H1 (cell line): ENCODE results near the gene PARG. TPM values are rescaled to one million over a fixed set of nuclear protein-coding genes. Genes with fewer than 3 reads are reported as not detected.
"Not testable (repeated sequence)": the region's sequence is repeated elsewhere in the genome, so short reads cannot be mapped to it uniquely, and the experiment has no call there.

Source experiments
- CTCF ChIA-PET: fragments of 300-600 bp; sonication (Branson Sonifier 250); formaldehyde crosslinking; loops from one replicate; lab custom pipeline; 2021; ENCODE audit not compliant: partially characterized antibody; lab: Charles Lee
- POLR2A ChIA-PET: fragments of 300-600 bp; sonication (Branson Sonifier 250); formaldehyde crosslinking; loops from one replicate; lab custom pipeline; 2021; ENCODE audit warnings: inconsistent platforms; ENCODE audit not compliant: partially characterized antibody; lab: Charles Lee
- DNase-seq, 2 experiments: peaks; one replicate each; pipeline versions ENCODE4 v3.0.0 to v3.0.0-alpha.2; 2010 to 2022; ENCODE audit warnings: low spot score in 2 of 2, low read depth in 1 of 2, mixed read lengths in 1 of 2
- FAIRE-seq: peaks from 2 replicates; lab custom pipeline; 2011; peaks lifted over from hg19 to GRCh38; lab: Jason Lieb, UNC
- H2AFZ ChIP-seq: 2 replicates; pipeline ENCODE4 v1.8.1; 2012; ENCODE audit warnings: low read length, inconsistent platforms
- H2AK5ac ChIP-seq: 2 replicates; pipeline ENCODE4 v1.6.1; 2013; ENCODE audit warnings: low read depth, low read length
- H2BK120ac ChIP-seq: replicated peaks from 2 replicates; pipeline ENCODE3; 2013; ENCODE audit warnings: low read depth, low read length, inconsistent platforms
- H2BK12ac ChIP-seq: 2 replicates; pipeline ENCODE4 v1.6.1; 2013; ENCODE audit warnings: low read depth, low read length
- H2BK15ac ChIP-seq: 2 replicates; pipeline ENCODE4 v1.6.1; 2013; ENCODE audit warnings: low read length
- H2BK20ac ChIP-seq: 2 replicates; pipeline ENCODE4 v1.6.1; 2013; ENCODE audit warnings: low read length
- H2BK5ac ChIP-seq: 2 replicates; pipeline ENCODE4 v1.6.1; 2013; ENCODE audit warnings: low read depth, low read length
- H3K14ac ChIP-seq: 2 replicates; pipeline ENCODE4 v1.6.1; 2013; ENCODE audit warnings: inconsistent platforms; ENCODE audit not compliant: insufficient read length
- H3K18ac ChIP-seq: 2 replicates; pipeline ENCODE4 v1.6.1; 2013; ENCODE audit warnings: low read length; ENCODE audit errors: extremely low read depth
- H3K23ac ChIP-seq: 2 replicates; pipeline ENCODE4 v1.6.1; 2013; ENCODE audit warnings: inconsistent platforms; ENCODE audit not compliant: insufficient read length
- H3K23me2 ChIP-seq: 2 replicates; pipeline ENCODE4 v1.6.1; 2013; ENCODE audit warnings: low read depth, low read length
- H3K27ac ChIP-seq: 2 replicates; pipeline ENCODE4 v1.6.1; 2011; ENCODE audit warnings: low read depth, low read length, inconsistent platforms
- H3K27me3 ChIP-seq, 4 experiments: replicated peaks in 1 of 4; 1 replicate in 1 of 4; 2 replicates in 3 of 4; pipeline versions ENCODE4 v1.6.1 to v1.8.1; 2011 to 2013; ENCODE audit warnings: low read length in 3 of 4, mild to moderate bottlenecking in 3 of 4, inconsistent platforms in 2 of 4, mixed read lengths in 2 of 4, moderate library complexity in 1 of 4; ENCODE audit not compliant: control insufficient read depth in 3 of 4, insufficient read depth in 3 of 4; ENCODE audit errors: extremely low read depth in 1 of 4
- H3K36me3 ChIP-seq, 4 experiments: 2 replicates each; pipeline versions ENCODE4 v1.6.1 to v1.8.1; 2011 to 2013; ENCODE audit warnings: mild to moderate bottlenecking in 4 of 4, low read length in 3 of 4, moderate library complexity in 2 of 4, control low read depth in 1 of 4, inconsistent platforms in 1 of 4; ENCODE audit not compliant: insufficient read depth in 4 of 4, control insufficient read depth in 2 of 4
- H3K4ac ChIP-seq: replicated peaks from 2 replicates; pipeline ENCODE3; 2013; ENCODE audit warnings: low read length, low read depth, mixed read lengths, inconsistent platforms; ENCODE audit not compliant: insufficient read length
- H3K4me1 ChIP-seq, 4 experiments: replicated peaks in 1 of 4; 1 replicate in 1 of 4; 2 replicates in 3 of 4; pipeline versions ENCODE4 v1.6.1 to v1.8.1; 2011 to 2013; ENCODE audit warnings: low read length in 3 of 4, inconsistent platforms in 2 of 4, mixed read lengths in 1 of 4; ENCODE audit not compliant: insufficient read depth in 4 of 4, control insufficient read depth in 3 of 4
- H3K4me2 ChIP-seq, 2 experiments: 2 replicates each; pipeline versions ENCODE4 v1.6.1 to v1.8.1; 2011 to 2013; ENCODE audit warnings: low read depth in 2 of 2, low read length in 2 of 2, control low read depth in 1 of 2, inconsistent platforms in 1 of 2, mild to moderate bottlenecking in 1 of 2; ENCODE audit not compliant: insufficient read depth in 1 of 2
- H3K4me3 ChIP-seq, 4 experiments: fragments of 200-600, 300-600 bp in 1 of 4; sonication (generic), shearing (Covaris generic), sonication (Bioruptor Twin) in 1 of 4; 2 replicates each; pipeline versions ENCODE4 v1.5.1 to v1.8.1; 2011 to 2016; ENCODE audit warnings: low read length in 4 of 4, low read depth in 3 of 4, control low read depth in 2 of 4, inconsistent platforms in 2 of 4, mild to moderate bottlenecking in 2 of 4, mixed read lengths in 1 of 4, moderate library complexity in 1 of 4; ENCODE audit not compliant: insufficient read depth in 2 of 4; ENCODE audit errors: extremely low read depth in 1 of 4
- H3K56ac ChIP-seq: replicated peaks from 2 replicates; pipeline ENCODE3; 2013; ENCODE audit warnings: low read depth, mild to moderate bottlenecking, mixed read lengths, low read length, inconsistent platforms; ENCODE audit not compliant: insufficient read length
- H3K79me1 ChIP-seq: 2 replicates; pipeline ENCODE4 v1.6.1; 2013; ENCODE audit warnings: low read depth, low read length, control low read depth
- H3K79me2 ChIP-seq, 2 experiments: 2 replicates each; pipeline versions ENCODE4 v1.6.1 to v1.8.1; 2012 to 2013; ENCODE audit warnings: low read length in 2 of 2, mild to moderate bottlenecking in 2 of 2, inconsistent platforms in 1 of 2; ENCODE audit not compliant: insufficient read depth in 2 of 2, control insufficient read depth in 1 of 2
- H3K9ac ChIP-seq, 4 experiments: replicated peaks in 1 of 4; 1 replicate in 1 of 4; 2 replicates in 3 of 4; pipeline versions ENCODE4 v1.6.1 to v1.8.1; 2011 to 2013; ENCODE audit warnings: low read depth in 3 of 4, low read length in 3 of 4, control low read depth in 2 of 4, mild to moderate bottlenecking in 2 of 4, moderate library complexity in 2 of 4, inconsistent platforms in 1 of 4; ENCODE audit errors: extremely low read depth in 1 of 4
- H3K9me3 ChIP-seq, 2 experiments: 2 replicates each; pipeline versions ENCODE4 v1.6.1 to v1.8.1; 2012 to 2013; ENCODE audit warnings: mild to moderate bottlenecking in 2 of 2, moderate library complexity in 2 of 2, control low read depth in 1 of 2, inconsistent platforms in 1 of 2, low read depth in 1 of 2, low read length in 1 of 2, mixed read lengths in 1 of 2; ENCODE audit not compliant: insufficient read depth in 2 of 2
- H4K20me1 ChIP-seq, 2 experiments: replicated peaks in 1 of 2; 2 replicates each; pipeline versions ENCODE3 to v1.8.1; 2011 to 2013; ENCODE audit warnings: inconsistent platforms in 2 of 2, low read length in 2 of 2, mild to moderate bottlenecking in 1 of 2; ENCODE audit not compliant: insufficient read depth in 2 of 2, control insufficient read depth in 1 of 2
- H4K5ac ChIP-seq: 2 replicates; pipeline ENCODE4 v1.6.1; 2013; ENCODE audit warnings: low read length, low read depth, mixed read lengths, inconsistent platforms; ENCODE audit not compliant: insufficient read length
- H4K8ac ChIP-seq: 2 replicates; pipeline ENCODE4 v1.8.0; 2013; ENCODE audit warnings: mild to moderate bottlenecking, moderate library complexity, low read length, inconsistent platforms; ENCODE audit not compliant: insufficient read depth; ENCODE audit errors: extremely low read depth
- H4K91ac ChIP-seq: replicated peaks from 2 replicates; pipeline ENCODE3; 2013; ENCODE audit warnings: low read length, mixed read lengths, inconsistent platforms; ENCODE audit not compliant: insufficient read length
- WGBS, 2 experiments: shearing (Covaris generic) in 1 of 2; methylation state at CpG; one replicate each; pipeline versions ENCODE4 v1.1.6 to v1.1.7; 2013 to 2015; ENCODE audit warnings: low lambda C conversion rate in 2 of 2, mixed read lengths in 2 of 2, inconsistent platforms in 1 of 2, low coverage in 1 of 2, missing lambda C conversion rate in 1 of 2; ENCODE audit not compliant: insufficient replicate concordance in 2 of 2, insufficient coverage in 1 of 2, insufficient read length in 1 of 2; ENCODE audit errors: extremely low coverage in 1 of 2, missing lambda C conversion rate in 1 of 2; 5-methylcytosine and 5-hydroxymethylcytosine counted together
- polyA plus RNA-seq, 7 experiments: library from polyadenylated mRNA; depleted of rRNA in 3 of 7; stranded (reverse) in 5 of 7; unstranded in 2 of 7; fragments of >200 nt in 5 of 7; fragments of 200-250 nt in 2 of 7; gene quantifications; 1 replicate in 5 of 7; 2 replicates in 1 of 7; 4 replicates in 1 of 7; pipeline versions ENCODE4 v1.2.1 to v1.2.3, GENCODE V29; 2011 to 2013; ENCODE audit warnings: missing spikeins in 2 of 7, mixed read lengths in 2 of 7
- total RNA-seq: library from RNA; stranded (reverse); fragmentation: NEBNext Ultra II Directional; extraction: Animal tissue kit (Norgen Biotek cat#: 25700); gene quantifications from 2 replicates; pipeline ENCODE4 v1.2.1, GENCODE V29; 2021

Gene PARG
- total and polyA plus RNA-seq, 2 of the 8 experiments (the other 6 are each of a cell fraction or from before 2014, with no cell fraction given): 13.3 to 56.2 TPM

GRCh38 chr10:49871462-49871861 lies 70.4 kb downstream of the PARG start:
- H4K91ac ChIP-seq, H4K20me1 ChIP-seq, FAIRE-seq, H3K9ac ChIP-seq, H3K79me1 ChIP-seq, H2BK5ac ChIP-seq, H3K4me2 ChIP-seq, H3K4me3 ChIP-seq, H3K9me3 ChIP-seq, H2AFZ ChIP-seq, H4K8ac ChIP-seq, H3K36me3 ChIP-seq, H3K4me1 ChIP-seq, H2BK15ac ChIP-seq, H2AK5ac ChIP-seq, H3K18ac ChIP-seq, H4K5ac ChIP-seq, H2BK12ac ChIP-seq, H2BK120ac ChIP-seq, H3K23me2 ChIP-seq, POLR2A ChIA-PET, H3K79me2 ChIP-seq, CTCF ChIA-PET, H3K23ac ChIP-seq, H3K56ac ChIP-seq, H3K4ac ChIP-seq, DNase-seq, H2BK20ac ChIP-seq, H3K27me3 ChIP-seq, H3K27ac ChIP-seq, H3K14ac ChIP-seq: not testable (repeated sequence)
- no CpG with 5 or more reads among the region's 3 CpGs for WGBS, 2 experiments

GRCh38 chr10:49859933-49860332 lies 81.9 kb downstream of the PARG start:
- H3K27ac ChIP-seq, H3K23me2 ChIP-seq, H3K23ac ChIP-seq, POLR2A ChIA-PET, H3K9me3 ChIP-seq, H2BK20ac ChIP-seq, H3K79me1 ChIP-seq, H2BK12ac ChIP-seq, H3K79me2 ChIP-seq, H3K9ac ChIP-seq, CTCF ChIA-PET, H4K20me1 ChIP-seq, H3K18ac ChIP-seq, FAIRE-seq, H3K27me3 ChIP-seq, H2BK5ac ChIP-seq, DNase-seq, H4K91ac ChIP-seq, H2AK5ac ChIP-seq, H3K4ac ChIP-seq, H3K36me3 ChIP-seq, H4K5ac ChIP-seq, H3K4me1 ChIP-seq, H4K8ac ChIP-seq, H2BK15ac ChIP-seq, H3K4me2 ChIP-seq, H3K4me3 ChIP-seq, H3K14ac ChIP-seq, H2BK120ac ChIP-seq, H3K56ac ChIP-seq, H2AFZ ChIP-seq: not testable (repeated sequence)
- WGBS, 2 experiments: 76% methylated on average over 5 of the region's 5 CpGs; no CpG with 5 or more reads in 1 of the 2 experiments
